ENCODE data around the gene GGTA1.
A peak's percentile ranks its signal among the peaks of the same experiment; 100 is the strongest.
"Not testable (repeated sequence)": the region's sequence is repeated elsewhere in the genome, so short reads cannot be mapped to it uniquely, and the experiment has no call there.

The GGTA1 gene

GRCh38 chr9:121455527-121456239 is 44.0 kb downstream of the GGTA1 start:
- DNase-seq (ENCODE audit: low read depth), result no peak

GRCh38 chr9:121454972-121455371 is 44.7 kb downstream of the GGTA1 start:
- no peak for DNase-seq (ENCODE audit: low read depth)

- DNase-seq (ENCODE audit: low read depth), result no peak
Measured at GRCh38 chr9:121453232-121453892, 46.3 kb downstream of the GGTA1 start.

- no peak for DNase-seq (ENCODE audit: low read depth)
Measured at GRCh38 chr9:121452085-121452484, 47.6 kb downstream of the GGTA1 start.

GRCh38 chr9:121451586-121451985 is 48.1 kb downstream of the GGTA1 start:
- DNase-seq (ENCODE audit: low read depth), result no peak

- DNase-seq (ENCODE audit: low read depth), result no peak
Measured at GRCh38 chr9:121450241-121450640, 49.4 kb downstream of the GGTA1 start.

- DNase-seq (ENCODE audit: low read depth), result no peak
Measured at GRCh38 chr9:121449786-121450185, 49.9 kb downstream of the GGTA1 start.

- DNase-seq (ENCODE audit: low read depth), result peak; percentile 50
Measured at GRCh38 chr9:121447321-121447834, 52.3 kb downstream of the GGTA1 start.

- DNase-seq (ENCODE audit: low read depth), result no peak
Measured at GRCh38 chr9:121445986-121446385, 53.7 kb downstream of the GGTA1 start.

GRCh38 chr9:121443981-121444380 is 55.7 kb downstream of the GGTA1 start:
- DNase-seq (ENCODE audit: low read depth), result no peak

GRCh38 chr9:121441165-121441564 is 58.5 kb downstream of the GGTA1 start:
- no peak for DNase-seq (ENCODE audit: low read depth)

GRCh38 chr9:121439711-121440664 is 59.7 kb downstream of the GGTA1 start:
- DNase-seq (ENCODE audit: low read depth), result no peak

GRCh38 chr9:121439016-121439415 is 60.6 kb downstream of the GGTA1 start:
- no peak for DNase-seq (ENCODE audit: low read depth)

- no peak for DNase-seq (ENCODE audit: low read depth)
Measured at GRCh38 chr9:121437891-121438290, 61.8 kb downstream of the GGTA1 start.

- DNase-seq (ENCODE audit: low read depth), result not testable (repeated sequence)
Measured at GRCh38 chr9:121437046-121437445, 62.6 kb downstream of the GGTA1 start.

- peak; percentile 54 for DNase-seq (ENCODE audit: low read depth)
Measured at GRCh38 chr9:121434969-121435368, 64.7 kb downstream of the GGTA1 start.

- DNase-seq (ENCODE audit: low read depth), result no peak
Measured at GRCh38 chr9:121427899-121428298, 71.7 kb downstream of the GGTA1 start.

GRCh38 chr9:121424024-121424432 is 75.6 kb downstream of the GGTA1 start:
- no peak for DNase-seq (ENCODE audit: low read depth)

- no peak for DNase-seq (ENCODE audit: low read depth)
Measured at GRCh38 chr9:121411993-121412392, 87.7 kb downstream of the GGTA1 start.

GRCh38 chr9:121405899-121406298 is 93.7 kb downstream of the GGTA1 start:
- DNase-seq (ENCODE audit: low read depth), result no peak

Data from non-pigmented ciliary epithelial cell (primary cell).